Retinal pigment epithelial cell (primary cell): ENCODE results near the gene RDH14.

Experiments
- DNase-seq: peaks from one replicate; pipeline ENCODE4 v3.0.0-alpha.2; 2010; ENCODE audit warnings: low read depth
- H3K4me3 ChIP-seq: 2 replicates; pipeline ENCODE4 v1.5.1; 2011; ENCODE audit warnings: mild to moderate bottlenecking, low read length, control low read depth, moderate library complexity
- CTCF ChIP-seq: conservative IDR thresholded peaks from 2 replicates; pipeline ENCODE4 v1.5.1; 2011; ENCODE audit warnings: low read depth, low read length, control low read depth, inconsistent platforms

Gene RDH14

GRCh38 chr2:18600255-18600613, 39.8 kb upstream of the RDH14 start:
- no peak for DNase-seq
- TF ChIP-seq CTCF, result no peak
- no peak overlapping the region for H3K4me3 ChIP-seq

- no peak for TF ChIP-seq CTCF
- H3K4me3 ChIP-seq, result no peak overlapping the region
- no peak for DNase-seq
Observed at GRCh38 chr2:18599509-18600254, 39.2 kb upstream of the RDH14 start.

GRCh38 chr2:18598848-18599484, 38.5 kb upstream of the RDH14 start:
- no peak for TF ChIP-seq CTCF
- DNase-seq, result no peak
- no peak overlapping the region for H3K4me3 ChIP-seq

- no peak overlapping the region for H3K4me3 ChIP-seq
- DNase-seq, result no peak
- TF ChIP-seq CTCF, result no peak
Observed at GRCh38 chr2:18597618-18598017, 37.2 kb upstream of the RDH14 start.

GRCh38 chr2:18596993-18597392, 36.5 kb upstream of the RDH14 start:
- no peak for DNase-seq
- TF ChIP-seq CTCF, result no peak
- H3K4me3 ChIP-seq, result no peak overlapping the region

- H3K4me3 ChIP-seq, result no peak overlapping the region
- TF ChIP-seq CTCF, result no peak
- no peak for DNase-seq
Observed at GRCh38 chr2:18593496-18593895, 33.0 kb upstream of the RDH14 start.

GRCh38 chr2:18592372-18592771, 31.9 kb upstream of the RDH14 start:
- no peak for DNase-seq
- TF ChIP-seq CTCF, result no peak
- H3K4me3 ChIP-seq, result no peak overlapping the region
